ENCODE data around the gene NCAM1. TPM values are rescaled to one million over a fixed set of nuclear protein-coding genes. Genes with fewer than 3 reads are reported as not detected.

NCAM1 gene
- polyA plus RNA-seq, 1 donor (not counting 4 experiments of a cell fraction or from before 2014, with no cell fraction given) = 0.04 TPM

GRCh38 chr11:113245216-113245615 is 284.0 kb downstream of the NCAM1 start:
- dilution Hi-C loops (cut with MboI; ENCODE audit: extremely low pct_ligation_motif_present, low sequenced_read_pairs) = no loop called here
- no peaks in the 10 kb centered on the region for H3K27me3 ChIP-seq (ENCODE audit: control insufficient read depth, extremely low read depth, insufficient read depth, low read length)
- no peaks in the 10 kb centered on the region for H4K20me1 ChIP-seq (ENCODE audit: control insufficient read depth, extremely low read depth, insufficient read depth, low read length)
- no peak overlapping the region for H3K27ac ChIP-seq (ENCODE audit: control insufficient read depth, insufficient read depth, low read length)
- H3K9ac ChIP-seq (ENCODE audit: control insufficient read depth, extremely low read depth, insufficient read depth, low read length) = no peak overlapping the region
- DNase-seq (ENCODE audit: low read depth, low spot score) (no peak), FAIRE-seq (no peak)
- no peaks in the 10 kb centered on the region for H3K4me1 ChIP-seq (ENCODE audit: control insufficient read depth, extremely low read depth, insufficient read depth, low read length)
- no peak overlapping the region for H3K4me2 ChIP-seq (ENCODE audit: control insufficient read depth, extremely low read depth, insufficient read depth, low read depth, low read length)
- H3K4me3 ChIP-seq (ENCODE audit: control insufficient read depth in 2 of 3, extremely low read depth in 1 of 3, insufficient read depth in 2 of 3, low read depth in 1 of 3, low read length in 3 of 3) = no peak overlapping the region
- TF ChIP-seq CTCF (optimal IDR thresholded peaks at IDR 0.05 in 1 of 3, IDR thresholded peaks at IDR 0.05 in 1 of 3, conservative IDR thresholded peaks at IDR 0.05 in 1 of 3; ENCODE audit: extremely low read depth in 1 of 3, insufficient read depth in 2 of 3, low read length in 3 of 3) = no peak
- no peak for TF ChIP-seq EZH2 (IDR thresholded peaks at IDR 0.05; ENCODE audit: low read length)
- H3K9me3 ChIP-seq (ENCODE audit: control insufficient read depth, low read depth, low read length) = no peaks in the 10 kb centered on the region
- no peaks in the 10 kb centered on the region for H3K79me2 ChIP-seq (ENCODE audit: control insufficient read depth, insufficient read depth, low read length)
- H3K9me1 ChIP-seq (ENCODE audit: control insufficient read depth, extremely low read depth, insufficient read depth, low read length) = no peaks in the 10 kb centered on the region
- no peak overlapping the region for H2AFZ ChIP-seq (ENCODE audit: control insufficient read depth, low read length)
- H3K36me3 ChIP-seq (ENCODE audit: control insufficient read depth in 2 of 2, extremely low read depth in 1 of 2, insufficient read depth in 2 of 2, low read length in 2 of 2) = no peaks in the 10 kb centered on the region

- no peaks in the 10 kb centered on the region for H3K9me3 ChIP-seq (ENCODE audit: control insufficient read depth, low read depth, low read length)
- H3K27ac ChIP-seq (ENCODE audit: control insufficient read depth, insufficient read depth, low read length) = no peak overlapping the region
- no peak overlapping the region for H3K4me2 ChIP-seq (ENCODE audit: control insufficient read depth, extremely low read depth, insufficient read depth, low read depth, low read length)
- DNase-seq (ENCODE audit: low read depth, low spot score) (no peak), FAIRE-seq (no peak)
- TF ChIP-seq CTCF (optimal IDR thresholded peaks at IDR 0.05 in 1 of 3, IDR thresholded peaks at IDR 0.05 in 1 of 3, conservative IDR thresholded peaks at IDR 0.05 in 1 of 3; ENCODE audit: extremely low read depth in 1 of 3, insufficient read depth in 2 of 3, low read length in 3 of 3) = no peak
- no peaks in the 10 kb centered on the region for H3K36me3 ChIP-seq (ENCODE audit: control insufficient read depth in 2 of 2, extremely low read depth in 1 of 2, insufficient read depth in 2 of 2, low read length in 2 of 2)
- H3K27me3 ChIP-seq (ENCODE audit: control insufficient read depth, extremely low read depth, insufficient read depth, low read length) = no peaks in the 10 kb centered on the region
- H3K79me2 ChIP-seq (ENCODE audit: control insufficient read depth, insufficient read depth, low read length) = no peaks in the 10 kb centered on the region
- no peak overlapping the region for H3K9ac ChIP-seq (ENCODE audit: control insufficient read depth, extremely low read depth, insufficient read depth, low read length)
- H3K4me1 ChIP-seq (ENCODE audit: control insufficient read depth, extremely low read depth, insufficient read depth, low read length) = no peaks in the 10 kb centered on the region
- no peak overlapping the region for H3K4me3 ChIP-seq (ENCODE audit: control insufficient read depth in 2 of 3, extremely low read depth in 1 of 3, insufficient read depth in 2 of 3, low read depth in 1 of 3, low read length in 3 of 3)
- dilution Hi-C loops (cut with MboI; ENCODE audit: extremely low pct_ligation_motif_present, low sequenced_read_pairs) = no loop called here
- no peaks in the 10 kb centered on the region for H3K9me1 ChIP-seq (ENCODE audit: control insufficient read depth, extremely low read depth, insufficient read depth, low read length)
- H4K20me1 ChIP-seq (ENCODE audit: control insufficient read depth, extremely low read depth, insufficient read depth, low read length) = no peaks in the 10 kb centered on the region
- no peak overlapping the region for H2AFZ ChIP-seq (ENCODE audit: control insufficient read depth, low read length)
Observed at GRCh38 chr11:113247221-113247620, 286.0 kb downstream of the NCAM1 start.
